ENCODE measurements around the gene STUM.

- TF ChIP-seq, protein P1, sequence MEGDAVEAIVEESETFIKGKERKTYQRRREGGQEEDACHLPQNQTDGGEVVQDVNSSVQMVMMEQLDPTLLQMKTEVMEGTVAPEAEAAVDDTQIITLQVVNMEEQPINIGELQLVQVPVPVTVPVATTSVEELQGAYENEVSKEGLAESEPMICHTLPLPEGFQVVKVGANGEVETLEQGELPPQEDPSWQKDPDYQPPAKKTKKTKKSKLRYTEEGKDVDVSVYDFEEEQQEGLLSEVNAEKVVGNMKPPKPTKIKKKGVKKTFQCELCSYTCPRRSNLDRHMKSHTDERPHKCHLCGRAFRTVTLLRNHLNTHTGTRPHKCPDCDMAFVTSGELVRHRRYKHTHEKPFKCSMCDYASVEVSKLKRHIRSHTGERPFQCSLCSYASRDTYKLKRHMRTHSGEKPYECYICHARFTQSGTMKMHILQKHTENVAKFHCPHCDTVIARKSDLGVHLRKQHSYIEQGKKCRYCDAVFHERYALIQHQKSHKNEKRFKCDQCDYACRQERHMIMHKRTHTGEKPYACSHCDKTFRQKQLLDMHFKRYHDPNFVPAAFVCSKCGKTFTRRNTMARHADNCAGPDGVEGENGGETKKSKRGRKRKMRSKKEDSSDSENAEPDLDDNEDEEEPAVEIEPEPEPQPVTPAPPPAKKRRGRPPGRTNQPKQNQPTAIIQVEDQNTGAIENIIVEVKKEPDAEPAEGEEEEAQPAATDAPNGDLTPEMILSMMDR (IDR thresholded peaks at IDR 0.05), result no peak
- TF ChIP-seq POLR2A (IDR thresholded peaks at IDR 0.05) (no peak), POLR2AphosphoS5 (IDR thresholded peaks at IDR 0.05) (no peak)
Measured at GRCh38 chr1:226633541-226634165, 85.1 kb downstream of the STUM start.
